ENCODE data around the gene ARPC1B. TPM values are rescaled to one million over a fixed set of nuclear protein-coding genes. Genes with fewer than 3 reads are reported as not detected.
A peak's percentile ranks its signal among the peaks of the same experiment; 100 is the strongest.

Gene ARPC1B
- total and polyA plus RNA-seq, 2 of the 8 experiments (the other 6 are each of a cell fraction or from before 2014, with no cell fraction given) = 64.5 to 115 TPM

DNA sequence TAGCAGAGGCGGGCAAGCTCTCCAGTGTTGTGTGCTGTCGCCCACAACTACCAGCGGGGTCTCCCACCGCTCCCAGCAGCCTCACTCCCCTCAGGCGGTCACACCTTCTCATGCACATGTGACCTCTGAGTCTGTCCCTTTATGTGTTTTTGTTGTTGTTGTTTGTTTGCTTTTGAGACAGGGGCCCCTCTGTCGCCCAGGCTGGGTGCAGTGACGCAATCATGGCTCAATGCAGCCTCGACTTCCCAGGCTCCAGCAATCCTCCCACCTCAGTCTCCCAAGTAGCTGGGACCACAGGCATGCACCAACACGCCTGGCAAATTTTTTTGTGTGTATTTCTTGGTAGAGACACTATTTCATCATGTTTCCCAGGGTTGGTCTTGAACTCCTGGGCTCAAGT, 65.7 kb downstream of the ARPC1B start:
- TF ChIP-seq TAF1 (IDR thresholded peaks at IDR 0.05; ENCODE audit: low read depth, low read length) = no peak
- no peak for TF ChIP-seq SAP30 (IDR thresholded peaks at IDR 0.05; ENCODE audit: insufficient read depth, insufficient replicate concordance, low read length)
- peak; percentile 74 for TF ChIP-seq CEBPB (IDR thresholded peaks at IDR 0.05; ENCODE audit: low read depth, low read length)
- no peak; the same call in 1 of the 2 replicates for TF ChIP-seq POLR2AphosphoS5 (IDR thresholded peaks at IDR 0.05; ENCODE audit: low read depth, low read length)
- TF ChIP-seq KDM4A (IDR thresholded peaks at IDR 0.05; ENCODE audit: low read depth, low read length, severe bottlenecking) = no peak
- no peak for TF ChIP-seq CHD2 (IDR thresholded peaks at IDR 0.05; ENCODE audit: low read length)
- peaks cover 12 to 33% (median 18%) of the 10 kb centered on the region in 4 experiments for H3K36me3 ChIP-seq (ENCODE audit: control insufficient read depth in 2 of 4, insufficient read depth in 4 of 4, low read length in 3 of 4)
- H3K9ac ChIP-seq (replicated peaks in 1 of 4; ENCODE audit: extremely low read depth in 1 of 4, low read depth in 3 of 4, low read length in 3 of 4) = peak overlapping the region in 2 of 4 experiments; percentile 5 to 27; a peak in 2 of 7 replicates
- H3K9me3 ChIP-seq (ENCODE audit: insufficient read depth in 2 of 2, low read depth in 1 of 2, low read length in 1 of 2) = no peaks in the 10 kb centered on the region
- H3K18ac ChIP-seq (ENCODE audit: extremely low read depth, low read length) = no peak overlapping the region
- H2BK5ac ChIP-seq (ENCODE audit: low read depth, low read length) = no peak overlapping the region
- no peak overlapping the region for H3K23ac ChIP-seq (ENCODE audit: insufficient read length)
- peaks cover 4% of the 10 kb centered on the region for H3K23me2 ChIP-seq (ENCODE audit: low read depth, low read length)
- 85% methylated on average over 9 of the region's 9 CpGs; no CpG with 5 or more reads in 1 of the 2 experiments for WGBS, 2 experiments (ENCODE audit: extremely low coverage in 1 of 2, insufficient coverage in 1 of 2, insufficient read length in 1 of 2, insufficient replicate concordance in 2 of 2, low coverage in 1 of 2, low lambda C conversion rate in 2 of 2, missing lambda C conversion rate in 1 of 2)
- no peak overlapping the region for H2BK12ac ChIP-seq (ENCODE audit: low read depth, low read length)
- no peaks in the 10 kb centered on the region for H3K27me3 ChIP-seq (replicated peaks in 1 of 4; ENCODE audit: control insufficient read depth in 3 of 4, extremely low read depth in 1 of 4, insufficient read depth in 3 of 4, low read length in 3 of 4)
- H2BK120ac ChIP-seq (replicated peaks; ENCODE audit: low read depth, low read length) = no peak overlapping the region
- ChIA-PET CTCF (ENCODE audit: partially characterized antibody) (no interaction called here), POLR2A (ENCODE audit: partially characterized antibody) (interaction anchor here (0.7 to 7.3 kb wide), 11 partner anchors 9 to 191 kb away, joined by 3 to 51 read pairs (median 6); partner anchors contain the start of genes ATP5MF, BUD31 and PDAP1)
- H2AFZ ChIP-seq (ENCODE audit: low read length) = no peak overlapping the region
- H4K5ac ChIP-seq (ENCODE audit: insufficient read length, low read depth, low read length) = no peak overlapping the region
- no peak overlapping the region for H3K56ac ChIP-seq (replicated peaks; ENCODE audit: insufficient read length, low read depth, low read length)
- no peak overlapping the region for H4K8ac ChIP-seq (ENCODE audit: extremely low read depth, insufficient read depth, low read length)
- H3K4ac ChIP-seq (replicated peaks; ENCODE audit: insufficient read length, low read depth, low read length) = no peak overlapping the region
- FAIRE-seq (no peak), DNase-seq (ENCODE audit: low read depth in 1 of 2, low spot score in 2 of 2) (no peak)
- H4K91ac ChIP-seq (replicated peaks; ENCODE audit: insufficient read length, low read length) = no peak overlapping the region
- no peak overlapping the region for H2BK15ac ChIP-seq (ENCODE audit: low read length)
- H2BK20ac ChIP-seq (ENCODE audit: low read length) = no peak overlapping the region
- peaks cover 17 to 18% of the 10 kb centered on the region in 2 experiments for H4K20me1 ChIP-seq (replicated peaks in 1 of 2; ENCODE audit: control insufficient read depth in 1 of 2, insufficient read depth in 2 of 2, low read length in 2 of 2)
- H3K4me3 ChIP-seq (ENCODE audit: extremely low read depth in 1 of 4, insufficient read depth in 2 of 4, low read depth in 3 of 4, low read length in 4 of 4) = peak overlapping the region in 3 of 4 experiments; percentile 87 to 95 (median 90); a peak in 6 of 8 replicates
- H3K79me2 ChIP-seq (ENCODE audit: control insufficient read depth in 1 of 2, insufficient read depth in 2 of 2, low read length in 2 of 2) = peaks cover 12 to 51% of the 10 kb centered on the region in 2 experiments
- H3K79me1 ChIP-seq (ENCODE audit: low read depth, low read length) = peaks cover 9% of the 10 kb centered on the region
- H2AK5ac ChIP-seq (ENCODE audit: low read depth, low read length) = no peak overlapping the region
- peak overlapping the region; percentile 85 to 88 for H3K4me2 ChIP-seq (ENCODE audit: insufficient read depth in 1 of 2, low read depth in 2 of 2, low read length in 2 of 2)
- no peak overlapping the region for H3K14ac ChIP-seq (ENCODE audit: insufficient read length)
- no peak overlapping the region for H3K27ac ChIP-seq (ENCODE audit: low read depth, low read length)
- H3K4me1 ChIP-seq (replicated peaks in 1 of 4; ENCODE audit: control insufficient read depth in 3 of 4, insufficient read depth in 4 of 4, low read length in 3 of 4) = peaks cover 0 to 12% (median 6%) of the 10 kb centered on the region in 4 experiments; a peak in 5 of 7 replicates

Measured in H1 (cell line).